NCI-H524 (cell line): ENCODE measurements around the gene DCDC1.

Experiments
- DNase-seq, 2 experiments: peaks; one replicate each; lab custom pipeline; 2025; lab: John Stamatoyannopoulos, UW

DCDC1 gene

DNA sequence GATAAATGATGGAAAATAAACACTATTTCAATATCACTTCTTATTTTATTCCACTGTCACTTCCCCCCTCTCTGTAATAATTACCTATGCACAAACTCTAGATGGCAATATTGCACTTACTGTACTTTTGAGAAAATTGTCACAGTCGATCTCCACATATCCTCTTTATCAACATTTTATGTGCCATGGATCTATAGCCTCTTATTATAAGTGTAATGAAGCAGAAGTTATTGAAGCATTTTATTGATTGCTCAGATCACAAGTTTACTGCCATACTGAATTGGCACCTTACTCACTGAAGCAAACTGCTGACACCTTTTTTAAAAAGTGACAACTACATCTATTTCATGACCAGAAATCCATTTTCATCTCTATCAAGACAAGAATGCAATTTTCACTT is 133.4 kb downstream of the DCDC1 start:
- DNase-seq = peak in 1 of 2 experiments; percentile 46

DNA sequence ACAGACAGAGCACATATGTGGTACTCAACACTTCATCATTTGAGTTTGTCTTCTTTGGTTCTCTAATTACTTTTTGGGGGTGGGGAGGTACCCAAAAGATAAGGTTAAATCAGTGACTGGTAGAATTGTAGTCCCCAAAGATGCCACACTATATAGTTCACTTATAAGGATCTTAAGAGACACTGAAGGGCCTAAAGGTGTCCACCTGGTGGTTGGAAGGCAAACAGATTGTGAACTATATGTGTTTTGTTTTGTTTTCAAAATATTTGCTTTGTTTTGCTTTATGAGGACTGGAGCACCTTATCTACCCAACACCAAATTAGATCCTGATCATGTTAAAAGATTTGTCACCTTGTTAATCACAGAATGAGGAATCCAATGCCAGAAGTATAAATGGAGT is 136.1 kb downstream of the DCDC1 start:
- peak; percentile 2 to 7 for DNase-seq

DNA sequence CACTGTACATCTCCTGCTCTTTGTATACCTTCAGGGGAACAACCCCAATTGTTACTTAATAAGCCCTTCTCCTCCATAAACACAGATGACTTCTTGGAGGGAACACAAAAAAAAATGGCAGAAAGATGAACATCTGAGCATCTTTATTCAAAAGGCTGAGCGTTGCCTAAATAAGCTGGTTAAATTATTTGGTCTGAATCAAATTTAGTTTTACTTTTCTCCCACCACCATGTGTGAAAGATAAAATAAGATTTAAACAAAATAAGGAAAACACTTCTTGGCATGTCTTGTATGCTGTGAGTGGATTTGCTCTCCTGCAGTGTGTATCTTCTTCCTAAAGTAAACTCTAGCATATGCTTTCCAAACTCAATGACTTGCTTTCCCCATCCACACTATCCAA is 137.9 kb downstream of the DCDC1 start:
- DNase-seq = no peak

DNA sequence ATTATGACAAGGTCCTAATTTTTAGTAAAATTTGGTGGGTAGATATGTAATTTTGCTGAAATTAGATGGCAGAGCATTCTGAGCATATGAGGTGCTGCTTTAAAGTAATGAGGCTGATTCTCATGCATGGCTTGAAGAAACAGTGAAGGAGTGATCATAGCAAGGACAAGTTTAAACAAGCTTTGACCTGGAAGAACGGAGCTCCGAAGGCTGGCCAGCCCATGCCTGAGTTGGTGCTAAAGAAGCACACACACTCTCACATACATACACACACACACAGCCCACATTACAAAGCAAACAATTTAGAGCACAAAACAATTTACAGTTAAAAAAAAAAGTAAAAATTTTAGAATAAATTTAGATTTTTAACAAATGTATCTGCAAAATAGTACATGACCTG is 150.7 kb downstream of the DCDC1 start:
- no peak for DNase-seq

DNA sequence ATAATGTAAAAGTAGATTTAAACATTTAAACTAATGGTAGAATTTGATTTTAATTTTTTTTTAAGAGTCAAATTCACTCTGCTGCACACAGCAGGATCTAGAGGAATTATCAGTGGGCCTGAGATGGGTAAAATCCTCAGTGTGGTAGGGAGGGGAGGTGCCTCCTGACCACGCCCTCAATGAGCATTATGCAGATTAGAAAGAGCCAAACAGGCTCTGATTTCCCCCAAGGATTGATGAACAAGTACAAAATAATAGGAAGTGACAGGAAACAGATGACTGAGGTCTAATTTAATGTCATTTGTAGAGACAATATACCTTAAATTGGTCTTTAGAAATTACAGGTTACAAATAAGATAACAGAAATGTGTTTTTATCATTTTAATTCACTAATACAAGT is 155.2 kb downstream of the DCDC1 start:
- peak in 1 of 2 experiments; percentile 4 for DNase-seq

DNA sequence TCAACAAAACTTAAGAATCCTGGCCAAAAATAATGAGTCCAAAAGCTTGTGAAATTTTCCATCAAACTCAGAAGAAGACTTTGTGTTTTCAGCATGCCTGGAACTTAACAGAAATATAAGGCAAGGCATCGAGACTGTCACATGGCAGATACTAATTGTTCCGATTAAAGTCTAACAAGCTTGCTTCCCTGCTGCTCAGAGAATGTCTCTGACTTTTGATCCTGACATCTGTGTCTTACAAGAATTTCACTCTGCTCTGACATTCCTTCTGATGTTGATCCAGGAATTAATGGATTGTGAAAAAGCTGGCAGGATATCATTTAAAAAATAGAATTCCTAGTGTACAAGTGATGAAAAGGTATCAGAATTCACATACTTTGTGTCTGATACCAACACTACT is 170.2 kb downstream of the DCDC1 start:
- DNase-seq = peak in 1 of 2 experiments; percentile 20

DNA sequence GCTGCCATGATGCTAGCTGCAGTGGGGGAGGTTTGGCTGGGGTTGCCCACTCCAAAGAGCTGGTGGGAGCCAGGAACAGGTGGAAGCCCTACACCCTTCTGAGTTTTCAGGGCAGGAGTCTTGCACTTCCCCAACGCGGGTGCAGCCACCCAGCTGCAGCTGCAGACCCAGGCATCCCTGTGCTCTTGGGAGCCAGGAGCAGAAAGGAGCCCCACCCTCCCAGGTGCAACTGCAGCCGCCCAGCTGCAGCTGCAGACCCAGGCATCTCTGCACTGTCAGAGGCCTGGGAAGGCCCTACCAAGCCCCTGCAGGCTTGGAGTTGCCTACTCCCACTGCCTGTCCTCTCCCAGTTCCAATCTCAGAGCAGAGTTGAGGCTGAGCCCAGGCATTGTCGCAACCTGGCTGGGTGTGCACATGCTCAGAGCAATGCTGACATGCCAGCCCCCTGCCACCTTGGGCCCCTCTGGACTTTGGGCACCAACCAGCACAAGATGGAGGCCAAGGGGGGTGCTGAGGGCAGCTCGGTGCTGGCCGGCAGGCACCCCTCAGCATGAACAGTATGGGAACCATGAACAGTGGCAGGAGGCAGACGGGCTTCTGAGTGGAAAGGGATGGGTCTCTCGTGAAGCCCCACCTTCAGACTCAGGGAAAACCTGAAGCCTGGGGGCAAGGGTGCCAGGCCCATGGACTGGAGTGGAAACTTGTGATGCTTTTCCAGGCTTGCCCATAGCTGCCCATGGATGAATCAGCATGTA is 195.4 kb downstream of the DCDC1 start:
- no peak for DNase-seq

DNA sequence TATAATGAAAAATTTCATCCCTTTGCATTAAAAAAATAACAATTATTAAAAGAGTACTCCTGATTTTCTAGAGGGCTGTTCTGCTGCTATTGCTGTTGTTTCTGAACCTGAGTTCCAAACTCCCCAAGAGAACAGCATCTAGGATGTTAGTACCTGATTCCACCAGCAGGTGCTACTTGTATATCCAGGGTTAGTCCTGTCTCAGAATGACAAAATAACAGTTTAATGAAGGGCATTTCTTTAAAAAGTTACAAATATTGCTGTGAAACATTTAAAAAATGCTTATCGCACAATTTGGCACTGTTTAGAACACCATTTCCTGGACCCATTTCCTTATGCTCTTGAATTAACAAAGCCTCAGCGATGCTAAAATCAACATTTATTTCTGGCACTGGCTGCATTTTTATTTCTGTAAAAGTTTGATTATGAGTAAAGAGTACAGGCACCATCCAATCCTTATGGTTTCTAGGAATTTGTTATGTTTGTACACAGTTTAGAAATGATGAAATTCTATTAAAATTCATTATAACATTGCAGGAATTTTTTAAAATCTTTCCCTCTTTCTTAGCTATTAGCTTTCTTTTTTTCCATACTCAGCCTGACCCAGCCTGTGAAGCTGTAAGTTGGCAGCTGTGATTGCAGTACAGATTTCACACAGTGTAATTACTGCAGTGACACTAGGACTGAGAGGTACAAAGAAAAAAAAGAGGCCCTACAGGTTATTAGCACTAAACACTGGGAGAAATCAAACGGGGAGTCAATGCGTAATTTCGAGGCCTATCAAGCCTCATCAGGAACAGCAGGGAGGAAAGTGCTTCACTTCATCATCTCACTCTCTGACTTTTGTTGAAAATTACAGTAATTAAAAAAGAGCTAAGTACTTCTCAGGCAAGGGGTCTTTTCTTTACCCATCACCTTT is 208.8 kb downstream of the DCDC1 start:
- no peak for DNase-seq

DNA sequence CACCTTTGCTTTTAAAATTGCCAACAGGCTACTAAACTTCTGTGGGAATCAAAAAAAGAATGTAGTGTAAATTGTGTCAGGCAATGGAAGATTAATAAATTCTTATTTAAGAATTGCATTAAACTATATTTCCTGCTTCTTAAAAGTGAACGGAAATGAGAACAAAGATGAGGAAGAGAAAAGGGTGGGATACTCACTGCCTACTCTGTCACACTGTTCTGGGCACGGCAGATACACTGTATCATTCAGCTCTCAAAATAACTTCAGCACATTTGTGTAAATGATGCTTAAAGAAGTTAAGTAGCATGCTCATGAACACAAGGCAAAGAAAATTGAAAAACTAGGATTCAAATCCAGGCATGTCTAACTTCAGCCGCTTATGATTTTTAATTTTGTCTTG is 218.7 kb downstream of the DCDC1 start:
- DNase-seq = no peak

DNA sequence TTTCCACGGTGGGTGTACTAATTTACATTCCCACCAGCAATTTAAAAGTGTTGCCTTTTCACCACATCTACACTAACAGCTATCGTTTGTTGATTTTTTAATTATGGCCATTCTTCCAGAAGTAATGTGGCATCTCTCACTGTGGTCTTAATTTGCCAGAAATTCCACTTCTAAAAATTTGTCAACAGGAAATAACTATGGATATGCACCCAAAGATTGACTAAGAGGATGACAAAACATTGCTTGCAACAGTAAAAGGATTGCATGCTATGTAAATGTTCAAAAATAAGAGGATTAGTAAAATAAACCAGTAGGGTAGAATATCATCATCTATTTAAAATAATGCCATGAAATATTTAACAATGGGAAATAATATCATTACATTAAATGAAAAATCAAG is 219.5 kb downstream of the DCDC1 start:
- no peak for DNase-seq

DNA sequence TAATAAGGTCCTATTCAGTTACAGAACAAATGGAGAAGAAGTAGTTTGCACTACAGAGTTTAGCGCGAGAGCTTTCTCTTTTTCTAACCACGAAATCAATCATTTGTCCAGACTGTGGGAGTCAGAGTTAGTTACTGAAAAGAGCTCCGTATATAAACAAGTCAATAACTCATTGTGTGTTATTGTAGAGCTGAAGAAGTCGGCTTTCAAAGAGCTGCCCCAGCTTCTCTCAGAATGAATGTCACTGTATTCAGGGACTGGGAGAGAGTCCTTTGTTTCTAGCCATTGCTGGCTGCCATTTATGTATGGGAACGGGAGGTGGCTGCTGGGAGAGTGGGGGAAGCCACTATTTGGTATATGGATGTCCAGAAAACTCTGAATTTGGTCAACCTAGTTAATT is 227.8 kb downstream of the DCDC1 start:
- no peak for DNase-seq

DNA sequence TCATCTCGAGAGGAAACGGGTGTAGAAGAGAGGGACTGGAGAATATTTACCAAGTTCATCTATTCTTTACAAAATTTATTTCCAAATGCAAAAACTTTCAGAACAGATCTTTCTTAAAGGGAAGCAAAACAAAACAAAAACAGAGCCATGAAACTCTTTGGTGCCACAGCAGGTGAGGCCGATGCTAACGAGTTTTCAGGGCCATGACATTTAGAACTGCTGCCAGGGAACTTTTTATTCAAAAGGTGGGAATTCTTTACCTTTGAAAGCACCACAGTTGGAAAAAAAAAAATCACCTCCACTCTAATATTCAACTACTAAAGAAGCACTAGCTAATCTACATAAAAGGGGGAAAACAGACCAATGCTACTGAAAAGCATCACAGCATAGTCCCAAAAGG is 230.1 kb downstream of the DCDC1 start:
- no peak for DNase-seq

DNA sequence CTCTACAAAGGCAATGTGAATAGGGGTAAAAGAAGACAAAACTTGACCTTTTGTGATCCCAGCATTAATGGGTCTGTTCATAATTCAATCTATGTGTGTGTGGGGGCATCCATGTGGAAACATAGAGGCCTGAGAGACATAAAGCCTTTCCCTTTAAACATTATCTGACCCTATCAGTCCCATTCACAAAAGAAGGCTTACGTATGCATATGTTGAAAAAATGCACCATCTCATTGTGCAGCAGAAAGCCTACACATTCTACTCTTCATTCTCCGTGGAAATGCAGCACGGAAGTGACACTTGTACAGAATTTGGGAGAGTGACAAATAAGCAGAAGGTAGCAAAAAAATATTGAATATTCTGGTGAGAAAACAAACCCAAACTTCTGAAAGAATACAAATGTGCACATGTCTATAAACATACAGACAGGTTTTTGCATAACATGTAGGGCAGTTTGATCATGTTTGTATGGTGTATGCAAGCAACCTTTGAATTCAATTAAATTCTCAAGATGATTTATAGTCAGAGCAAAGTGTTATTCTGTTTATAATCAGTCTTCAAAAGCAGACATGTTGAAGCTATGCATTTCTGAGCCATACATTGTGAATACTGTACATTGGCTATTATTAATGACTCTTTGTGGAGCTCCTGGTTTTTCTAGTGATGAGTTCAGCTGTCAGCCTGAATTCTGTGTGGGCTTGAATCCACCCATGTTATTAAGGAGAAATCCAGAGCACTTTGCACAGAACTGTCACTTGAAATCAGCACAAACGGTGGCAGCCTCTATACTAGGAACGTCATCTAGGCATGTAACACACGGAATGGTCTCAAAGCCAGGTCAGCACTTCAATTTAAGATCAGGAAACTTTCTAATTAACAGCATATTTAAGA is 236.8 kb downstream of the DCDC1 start:
- no peak for DNase-seq

DNA sequence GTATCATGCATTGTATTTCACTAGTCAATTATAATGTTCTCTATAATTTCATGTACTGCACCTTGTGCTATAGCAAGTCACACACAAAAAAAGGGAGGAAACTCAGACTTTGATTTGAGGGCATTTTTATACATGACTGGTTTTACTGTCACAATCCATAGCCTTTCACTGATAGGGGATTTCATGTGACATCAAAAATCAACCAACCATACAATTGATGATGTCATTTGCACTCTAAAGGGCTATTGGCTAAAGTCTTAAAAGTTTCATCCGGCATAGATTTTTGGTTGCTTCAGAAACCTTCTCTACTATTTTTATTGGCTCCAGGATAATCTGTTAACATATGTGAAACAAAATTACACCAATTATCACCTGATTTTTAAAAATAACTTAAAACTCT is 237.8 kb downstream of the DCDC1 start:
- no peak for DNase-seq

DNA sequence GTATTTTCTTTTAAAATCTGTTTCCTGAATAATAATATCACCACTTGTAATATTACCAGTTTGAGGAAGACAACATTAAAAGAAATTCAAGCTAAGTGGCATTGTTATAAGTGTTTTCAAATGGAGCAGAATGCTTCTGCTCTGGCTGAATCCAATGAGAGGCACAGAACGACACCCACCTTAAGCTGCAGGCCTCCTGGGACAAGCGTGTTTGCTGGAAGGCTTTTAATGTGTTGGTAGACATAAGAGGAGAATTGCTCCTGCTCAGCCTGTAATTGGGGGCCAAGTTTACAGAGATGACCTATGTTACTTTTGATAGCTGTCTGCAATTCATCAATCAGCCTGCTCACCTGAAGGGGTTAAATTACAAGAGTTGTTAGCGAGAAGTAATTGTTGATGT is 242.2 kb downstream of the DCDC1 start:
- no peak for DNase-seq

DNA sequence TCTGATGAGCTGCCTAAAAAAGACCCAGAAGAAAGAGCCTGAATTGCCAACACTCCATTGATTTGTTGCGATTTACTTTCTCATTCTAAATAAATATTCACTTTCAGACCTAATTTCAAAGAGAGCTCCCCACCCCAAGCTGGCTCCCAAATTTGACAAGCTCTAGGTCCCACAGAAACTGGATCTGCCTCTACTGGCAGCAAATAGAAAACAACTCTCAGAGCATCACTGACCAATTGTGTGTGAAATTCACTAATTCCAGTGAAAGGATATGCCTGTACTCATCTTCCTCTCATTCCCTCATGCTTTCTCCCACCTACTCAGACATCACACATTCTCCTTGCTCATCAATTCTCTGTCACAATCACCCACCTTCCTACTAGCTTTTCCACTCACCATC is 249.1 kb downstream of the DCDC1 start:
- no peak for DNase-seq

DNA sequence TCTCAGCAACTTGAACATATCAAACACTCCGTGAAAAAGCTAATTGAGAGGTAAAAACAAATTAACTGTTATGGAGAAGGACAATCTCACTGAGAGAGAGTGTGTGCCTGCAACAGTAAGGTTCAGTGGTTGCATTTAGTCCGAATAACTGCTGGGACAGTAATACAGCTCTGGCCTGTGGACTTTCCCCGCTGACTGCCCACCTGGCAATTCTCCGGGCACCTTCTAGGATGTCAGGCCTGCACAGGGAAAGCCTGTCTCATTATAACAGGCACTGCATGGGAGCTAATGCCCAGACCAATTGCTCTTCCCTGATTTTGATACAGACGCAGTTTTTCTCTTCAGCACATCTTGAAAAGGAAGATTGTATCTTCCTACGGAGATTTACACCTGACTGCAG is 251.0 kb downstream of the DCDC1 start:
- DNase-seq = no peak

DNA sequence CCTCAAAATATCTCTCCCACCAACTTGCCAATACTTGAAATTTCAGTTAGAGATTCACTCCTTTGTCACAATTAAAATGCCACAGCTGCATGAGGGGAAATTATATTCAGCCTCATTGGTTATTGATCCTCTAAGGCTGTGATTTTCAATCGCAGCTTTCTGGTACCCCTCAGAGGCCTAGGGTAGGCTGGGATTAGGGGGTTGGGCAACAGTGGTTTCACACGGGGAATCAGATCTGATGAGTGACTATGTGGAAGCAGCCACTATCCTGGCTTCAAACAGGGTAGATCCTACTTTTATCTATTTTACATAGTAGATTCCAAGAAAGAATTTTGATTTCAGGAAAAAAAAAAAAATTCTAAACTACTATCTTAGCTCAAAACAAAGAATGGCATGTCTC is 252.5 kb downstream of the DCDC1 start:
- no peak for DNase-seq

DNA sequence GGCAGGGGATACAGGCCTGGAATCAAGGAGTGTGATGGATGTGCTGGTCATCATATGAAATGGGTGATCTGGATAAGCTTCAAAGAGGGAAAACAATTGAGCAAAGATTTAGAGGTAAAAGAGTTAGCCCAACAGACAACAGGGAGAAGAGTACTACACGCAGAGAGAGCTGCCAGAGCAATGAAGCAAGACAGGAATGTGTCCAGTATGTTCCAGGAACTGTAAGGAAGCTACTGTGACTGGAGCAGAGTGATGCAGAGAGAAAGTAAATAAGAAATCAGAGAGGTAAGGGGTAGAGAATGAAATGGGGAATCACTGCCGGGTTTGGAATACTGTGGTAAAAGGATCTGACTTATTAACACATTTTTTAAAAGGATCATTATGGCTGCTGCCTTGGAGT is 255.1 kb downstream of the DCDC1 start:
- no peak for DNase-seq

DNA sequence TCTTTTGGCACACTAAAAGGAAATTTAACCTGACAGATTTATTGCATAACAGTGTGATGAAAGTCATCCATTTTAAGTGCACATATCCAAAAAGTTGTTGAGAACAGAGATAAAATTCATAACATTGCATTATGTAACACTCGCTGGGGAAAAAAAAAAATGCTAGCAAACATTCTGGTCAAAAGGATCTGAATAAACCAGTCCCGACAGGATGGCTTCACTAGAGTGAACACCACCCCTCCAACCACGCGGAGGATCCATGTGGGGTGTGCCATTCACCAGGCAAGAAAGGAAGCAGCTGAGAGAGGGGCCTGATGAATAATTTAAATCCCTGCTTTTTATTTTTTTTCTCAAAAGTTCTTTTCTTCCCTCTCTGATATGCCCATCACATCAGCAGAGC is 258.7 kb downstream of the DCDC1 start:
- DNase-seq = no peak

DNA sequence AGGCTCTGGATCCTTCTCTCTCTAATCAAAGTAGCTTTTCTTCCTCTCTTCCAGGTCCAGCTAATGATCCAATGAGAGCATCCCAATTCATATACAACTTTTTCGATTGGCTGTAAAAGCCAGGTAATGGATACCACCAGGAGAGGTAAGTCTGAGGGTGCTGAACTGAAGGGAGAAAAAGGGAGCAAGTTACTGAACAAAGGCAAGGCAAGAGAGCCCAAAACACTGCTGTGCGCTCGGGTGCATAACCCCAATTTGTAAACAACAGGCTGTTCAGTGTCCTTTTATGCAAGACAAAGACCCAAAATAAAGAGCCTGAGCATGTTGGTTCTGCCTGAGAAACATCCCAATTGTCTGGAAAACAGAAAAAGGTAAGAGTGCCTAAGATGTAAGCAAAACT is 260.1 kb downstream of the DCDC1 start:
- DNase-seq = no peak

DNA sequence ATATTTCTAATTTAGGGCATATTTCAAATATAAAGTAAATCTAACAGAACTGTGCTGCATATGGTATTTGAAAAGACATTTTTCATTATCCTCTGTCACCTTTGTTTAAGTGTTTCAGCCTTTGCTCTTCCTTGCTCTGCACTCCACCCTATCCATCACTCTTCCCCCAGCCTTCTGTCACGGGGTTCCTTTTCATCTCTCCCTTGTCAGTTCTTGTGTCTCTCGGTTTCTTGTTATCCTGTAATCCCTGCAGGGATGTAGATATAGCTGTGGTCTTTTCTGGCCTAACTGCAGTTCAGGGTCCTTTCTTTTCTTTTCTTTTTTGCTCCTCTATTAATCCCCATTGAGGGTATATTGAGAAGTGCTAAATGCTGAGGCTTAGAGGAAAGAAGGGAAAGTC is 261.9 kb downstream of the DCDC1 start:
- DNase-seq = peak; percentile 7 to 36
